Stimulated activated CD4-positive, alpha-beta T cell treated with anti-CD3 and anti-CD28 coated beads, Interleukin-1b, Interleukin-23, amount 100 ng/mL, for 1 hour (primary cell): ENCODE measurements around the gene ST8SIA1.

Experiments used
- DNase-seq, 2 donors: peaks; one replicate each; pipeline ENCODE4 v3.0.0-alpha.2; 2020; ENCODE audit warnings: low read depth in 2 of 2

Gene ST8SIA1

GRCh38 chr12:22242726-22243125, 91.8 kb downstream of the ST8SIA1 start:
- no peak for DNase-seq

- no peak for DNase-seq
Observed at GRCh38 chr12:22238211-22238610, 96.3 kb downstream of the ST8SIA1 start.

DNA sequence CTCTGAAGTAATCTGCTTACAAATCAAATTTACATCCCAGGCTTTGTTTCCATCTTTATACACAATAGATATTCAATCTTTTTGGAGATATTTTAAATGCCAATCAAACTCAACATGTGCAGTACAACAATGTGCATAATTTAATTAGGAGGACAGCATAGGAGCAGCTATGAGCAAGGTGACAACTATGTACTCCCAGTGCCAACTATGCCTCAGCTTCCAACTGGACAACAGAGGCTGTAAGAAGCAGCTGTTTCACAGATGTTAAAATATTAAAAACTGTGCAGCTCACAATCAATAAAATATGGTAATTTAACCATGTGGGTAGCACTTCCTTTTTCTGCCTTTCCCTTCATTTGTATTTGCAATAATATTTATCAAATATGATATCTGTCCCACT, 99.9 kb downstream of the ST8SIA1 start:
- no peak for DNase-seq

DNA sequence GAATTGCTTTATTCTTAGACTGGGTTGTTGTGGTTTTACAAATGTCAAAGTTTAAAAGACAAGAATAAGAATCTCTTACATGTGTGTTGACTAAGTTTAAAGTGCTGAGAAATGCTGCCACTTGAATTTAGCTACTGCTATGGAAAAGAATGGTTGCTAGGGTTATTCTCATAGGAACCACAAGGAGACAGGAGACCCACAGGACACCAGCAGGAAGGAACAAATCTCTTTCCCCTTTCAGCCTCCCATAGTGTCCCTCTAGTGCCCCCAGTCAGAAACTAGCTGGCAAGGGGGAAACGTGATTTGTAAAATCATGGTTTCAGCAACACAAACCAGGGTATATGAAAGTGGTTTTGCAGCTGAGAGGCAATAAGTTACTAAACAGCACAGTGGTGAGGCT, 102.7 kb downstream of the ST8SIA1 start:
- no peak for DNase-seq

GRCh38 chr12:22231078-22231477, 103.4 kb downstream of the ST8SIA1 start:
- no peak for DNase-seq

DNA sequence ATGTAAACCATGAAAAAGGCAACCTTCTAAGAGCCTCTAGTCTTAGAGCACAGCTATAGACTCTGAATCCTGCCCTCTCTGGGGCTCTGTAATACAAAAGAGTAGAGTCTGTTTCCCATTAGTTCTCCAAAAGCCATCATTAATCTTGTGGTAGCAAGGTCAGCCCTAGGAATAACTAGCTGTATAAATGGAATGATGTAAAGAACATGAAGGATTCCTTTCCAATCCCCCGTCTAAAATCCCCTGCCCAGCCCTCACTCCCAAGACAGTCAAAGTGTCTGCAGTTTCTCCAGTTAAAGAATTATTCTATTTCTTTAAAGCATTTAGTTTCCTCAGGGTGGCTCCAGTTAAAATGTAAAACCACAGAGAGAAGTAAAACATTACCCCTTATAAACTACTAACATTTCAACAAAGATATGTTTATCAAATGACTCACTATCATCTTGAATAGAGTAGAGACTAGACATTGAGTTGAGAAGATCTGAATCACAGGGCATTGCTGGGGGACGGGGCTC, 104.2 kb downstream of the ST8SIA1 start:
- no peak for DNase-seq

GRCh38 chr12:22229652-22230279, 104.7 kb downstream of the ST8SIA1 start:
- no peak for DNase-seq

DNA sequence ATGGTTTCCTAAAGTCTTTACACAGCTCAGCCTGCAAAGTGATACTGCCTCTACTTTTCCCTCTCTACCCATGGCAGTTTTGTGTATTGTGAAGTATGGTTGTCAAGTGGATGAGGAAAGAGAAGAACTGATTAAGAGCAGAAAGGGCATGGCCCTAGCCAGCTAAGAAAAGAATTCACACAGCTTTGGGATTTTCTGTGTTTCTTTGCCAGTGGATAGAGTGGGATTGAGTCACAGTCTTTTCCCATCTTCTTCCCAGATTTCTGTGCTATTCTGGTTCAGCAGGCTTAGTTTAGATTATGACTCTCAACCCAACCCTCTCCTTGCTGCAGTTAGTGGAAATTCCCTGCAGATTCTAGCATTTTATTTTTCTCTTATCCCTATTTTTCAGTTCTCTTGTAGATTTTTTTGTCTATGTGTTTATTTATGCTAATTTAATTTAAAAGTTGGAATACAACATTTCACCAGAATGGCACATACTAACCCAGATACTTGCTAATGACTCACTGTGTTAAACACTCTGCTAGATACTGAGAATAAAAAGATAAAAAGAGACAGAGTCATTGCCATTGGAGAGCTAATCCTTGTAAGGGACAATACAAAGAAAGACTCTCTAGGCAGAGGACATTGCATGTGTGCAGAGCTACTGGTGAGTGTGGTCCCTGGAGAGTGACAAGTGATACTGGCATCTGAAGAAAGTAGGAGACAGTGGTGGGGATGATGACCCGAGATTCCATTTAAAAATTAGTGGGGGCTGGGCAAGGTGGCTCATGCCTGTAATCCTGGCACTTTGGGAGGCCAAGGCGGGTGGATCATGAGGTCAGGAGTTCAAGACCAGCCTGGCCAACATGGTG, 106.3 kb downstream of the ST8SIA1 start:
- DNase-seq: no peak

- DNase-seq: no peak
Observed at GRCh38 chr12:22223356-22223755, 111.2 kb downstream of the ST8SIA1 start.

DNA sequence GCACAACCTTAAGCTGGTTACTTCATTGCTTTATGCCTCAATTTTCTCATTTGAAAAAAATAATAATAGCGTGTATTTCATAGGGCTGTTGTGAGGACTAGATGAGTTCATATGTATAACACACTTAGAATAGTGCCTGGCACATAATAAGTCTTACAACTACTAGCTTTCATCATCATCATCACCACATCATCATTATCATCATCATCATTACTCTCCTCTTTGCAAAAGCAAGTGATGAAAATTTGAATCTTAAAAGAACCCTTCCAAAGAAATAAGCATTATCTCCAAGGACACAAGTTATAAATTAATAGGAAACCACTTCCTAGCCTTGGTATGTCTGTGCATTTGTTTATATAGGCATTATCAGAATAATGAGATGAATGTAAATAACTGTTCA, 117.0 kb downstream of the ST8SIA1 start:
- no peak for DNase-seq

DNA sequence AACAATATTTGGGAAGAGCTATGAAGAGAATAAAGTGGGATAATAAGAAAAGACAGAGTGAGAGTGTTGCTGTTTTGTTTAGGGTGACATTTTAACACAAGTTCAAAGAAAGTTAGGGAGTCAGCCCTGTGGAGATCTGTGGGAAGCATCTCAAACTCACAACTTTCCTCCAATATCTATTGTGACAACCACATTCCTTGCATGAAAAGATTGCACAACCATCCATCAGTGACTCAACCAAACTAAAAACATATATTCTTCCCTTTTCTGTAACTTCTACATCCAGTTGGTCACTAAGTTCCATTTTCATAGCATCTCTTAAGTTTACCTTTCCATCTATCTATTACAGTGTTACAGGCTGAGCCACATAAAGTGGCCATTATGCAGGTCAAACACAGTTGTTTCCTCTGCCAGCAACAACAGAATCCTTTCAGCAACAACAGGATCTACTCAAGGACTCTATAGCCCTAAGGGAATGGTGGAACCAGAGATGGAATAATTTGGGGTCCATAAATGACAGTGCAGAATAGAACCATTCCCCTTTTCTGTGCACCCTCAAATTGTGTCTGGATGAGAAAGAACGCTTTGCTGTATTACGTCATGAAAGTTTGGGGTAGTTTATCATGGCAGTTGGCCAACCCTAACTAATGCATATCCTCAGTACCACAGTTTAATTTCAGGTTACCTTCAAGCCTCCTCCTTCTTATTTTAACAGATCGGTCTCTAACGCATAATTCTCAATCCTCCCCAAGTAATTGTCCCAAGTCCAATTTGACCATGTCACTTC, 118.8 kb downstream of the ST8SIA1 start:
- no peak for DNase-seq

DNA sequence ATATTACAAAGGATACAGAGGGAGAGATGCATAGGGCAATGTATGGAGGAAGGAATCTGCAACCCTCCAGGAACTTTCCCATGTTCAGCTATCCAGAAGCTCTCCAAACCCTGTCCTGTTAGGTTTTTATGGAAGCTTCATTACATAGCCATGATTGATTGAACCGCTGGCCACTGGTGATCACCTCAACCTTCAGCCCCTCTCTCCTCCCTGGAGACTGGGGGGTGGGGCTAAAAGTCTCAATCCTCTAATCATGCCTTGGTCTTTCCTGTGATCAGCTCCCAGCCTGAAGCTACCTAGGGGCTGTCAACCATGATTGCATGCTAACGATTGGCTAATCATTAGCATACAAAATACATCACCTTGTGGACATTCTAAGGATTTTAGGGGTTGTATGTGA, 123.4 kb downstream of the ST8SIA1 start:
- DNase-seq: no peak

DNA sequence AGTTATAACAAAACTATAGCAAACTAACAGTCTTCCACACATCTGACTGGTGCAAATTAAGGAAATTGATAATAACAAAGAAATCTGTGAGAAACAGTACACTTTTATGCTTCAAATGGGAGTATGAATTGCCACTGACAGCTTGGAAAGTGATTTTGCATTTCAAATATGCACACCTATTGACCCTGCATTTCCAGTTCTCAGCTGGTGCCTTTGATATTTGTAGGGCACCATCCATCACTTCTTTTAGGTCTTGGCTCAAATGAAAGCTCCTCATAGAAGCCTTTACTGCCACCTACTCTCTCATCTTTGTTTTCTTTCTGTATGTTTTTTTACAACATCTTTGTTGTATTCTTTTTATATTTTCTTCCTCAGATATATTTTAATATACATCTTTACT, 125.1 kb downstream of the ST8SIA1 start:
- DNase-seq: no peak

DNA sequence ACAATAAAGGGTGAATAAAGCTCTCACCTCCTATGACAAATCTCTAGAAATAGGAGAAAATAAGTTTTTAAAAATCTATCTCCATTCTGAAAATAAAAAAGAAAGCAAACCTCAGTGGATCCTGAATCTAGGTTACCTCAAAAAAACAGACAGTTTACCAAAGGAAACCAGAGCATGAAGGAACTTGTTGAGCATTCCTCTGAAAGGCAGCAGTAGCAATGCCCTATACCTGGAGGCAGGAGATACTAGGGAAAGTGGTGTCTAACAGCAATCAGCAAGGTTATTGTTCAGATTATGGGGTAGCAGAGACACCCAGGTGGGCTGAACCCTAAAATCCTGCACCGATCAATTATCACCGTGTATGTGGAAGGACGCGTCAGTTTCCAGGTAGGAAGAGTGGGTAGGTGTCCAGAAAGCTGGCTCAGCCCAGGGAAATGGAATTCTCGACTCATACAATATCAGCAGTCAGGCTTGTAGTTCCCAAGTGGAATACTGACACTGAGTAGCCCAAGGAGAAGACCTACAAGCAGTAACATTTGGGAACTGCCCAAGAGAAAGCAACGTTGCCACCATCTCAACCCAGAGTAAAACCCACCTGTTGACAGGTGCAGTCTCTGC, 128.3 kb downstream of the ST8SIA1 start:
- no peak for DNase-seq

DNA sequence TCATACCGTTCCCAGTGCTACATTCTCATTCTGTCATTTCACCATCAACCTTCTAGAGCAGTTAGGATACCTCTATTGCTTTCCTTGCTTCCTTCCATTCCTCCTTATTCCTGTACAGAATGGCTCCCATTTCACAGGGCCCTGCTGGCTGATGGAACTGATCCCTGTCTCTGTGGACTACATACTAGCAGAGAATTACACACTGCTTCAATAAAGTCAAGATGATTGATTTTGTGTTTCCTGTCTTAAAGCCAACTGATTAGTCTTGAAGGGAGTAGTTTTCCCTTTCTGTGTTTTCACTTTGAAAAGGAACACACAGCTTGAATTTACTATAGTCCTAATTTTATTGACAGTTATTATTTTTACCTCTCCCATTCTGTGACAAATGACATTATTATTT, 130.1 kb downstream of the ST8SIA1 start:
- DNase-seq: no peak

DNA sequence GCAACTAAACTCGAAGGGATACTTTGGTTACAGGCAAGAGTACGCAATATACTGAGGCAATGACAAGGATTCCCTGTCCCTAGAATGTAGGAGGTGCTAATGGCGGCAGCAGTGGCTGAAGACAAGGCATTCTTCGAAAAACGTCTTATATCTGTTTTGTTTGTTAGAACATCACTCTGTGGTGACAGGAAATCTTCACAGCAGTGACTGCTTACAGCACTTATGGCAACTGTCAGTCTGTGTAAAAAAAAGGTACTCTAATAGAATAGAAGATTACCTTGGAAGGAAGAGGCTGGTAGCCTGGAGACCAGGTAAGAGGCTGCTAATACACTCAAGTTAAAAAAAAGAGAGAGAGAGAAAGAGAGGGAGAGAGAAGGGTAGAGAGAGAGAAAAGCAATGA, 131.7 kb downstream of the ST8SIA1 start:
- no peak for DNase-seq

GRCh38 chr12:22201101-22201500, 133.4 kb downstream of the ST8SIA1 start:
- no peak for DNase-seq

GRCh38 chr12:22196236-22196635, 138.3 kb downstream of the ST8SIA1 start:
- DNase-seq: no peak

DNA sequence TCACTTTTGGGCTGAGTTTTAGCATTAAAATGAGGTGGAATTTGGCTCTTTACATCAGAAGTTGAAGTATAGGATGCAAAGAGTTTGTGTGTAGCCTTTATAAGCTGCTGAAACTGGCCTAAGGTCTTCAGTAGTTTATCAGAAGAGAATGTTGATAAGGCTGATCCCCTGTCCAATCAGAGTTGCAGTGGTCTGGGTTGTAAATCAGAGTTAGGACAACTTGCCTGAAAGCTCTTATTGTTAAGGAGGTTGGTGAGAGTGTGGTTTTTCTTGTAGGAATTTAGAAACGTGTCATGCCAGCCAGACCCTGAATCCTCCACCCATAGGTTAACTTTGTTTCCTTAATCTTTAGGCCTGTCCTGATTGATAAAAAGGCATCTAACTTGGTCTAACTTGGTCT, 143.5 kb downstream of the ST8SIA1 start:
- no peak for DNase-seq

- DNase-seq: no peak
Observed at GRCh38 chr12:22188431-22188830, 146.1 kb downstream of the ST8SIA1 start.

GRCh38 chr12:22180705-22181104, 153.8 kb downstream of the ST8SIA1 start:
- no peak for DNase-seq

DNA sequence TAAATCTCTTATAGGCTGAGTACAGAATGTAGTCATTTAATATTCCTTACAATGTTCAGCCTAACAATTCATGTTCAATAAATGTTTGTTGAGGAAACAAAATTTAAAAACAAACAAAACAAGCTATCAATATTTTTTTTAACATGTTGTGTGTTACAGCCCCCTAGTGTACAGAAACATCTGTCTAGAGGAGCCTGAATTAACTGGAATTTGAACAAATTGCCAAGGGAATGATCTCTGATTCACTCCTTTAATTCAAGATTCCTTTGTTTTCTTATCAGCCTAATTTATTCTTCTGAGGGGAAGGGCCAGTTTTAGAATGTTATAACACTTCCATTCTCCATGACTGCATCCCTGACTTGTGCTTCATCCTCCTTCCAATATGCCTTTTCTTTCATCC, 161.3 kb downstream of the ST8SIA1 start:
- DNase-seq: no peak
